K562 (cell line): ENCODE results near the gene CCDC27. TPM values are rescaled to one million over a fixed set of nuclear protein-coding genes. Genes with fewer than 3 reads are reported as not detected.
A peak's percentile ranks its signal among the peaks of the same experiment; 100 is the strongest.

Experiments used
- CBFB ChIP-seq: sonication (generic); formaldehyde crosslinking; IDR thresholded peaks from 2 replicates; pipeline ENCODE4 v1.4.0; 2020; ENCODE audit warnings: mild to moderate bottlenecking, missing genetic modification reagents
- CBX2 ChIP-seq: fragments of 200-600 bp; sonication (generic); IDR thresholded peaks from one replicate; pipeline ENCODE4 v1.6.1; 2012; ENCODE audit warnings: mild to moderate bottlenecking, low read length, inconsistent platforms; ENCODE audit not compliant: insufficient read depth, poor library complexity, severe bottlenecking
- FOXJ3 ChIP-seq: sonication (generic); formaldehyde crosslinking; IDR thresholded peaks from 2 replicates; pipeline ENCODE4 v1.4.0; 2020; ENCODE audit warnings: mild to moderate bottlenecking, missing genetic modification reagents
- GTF2B ChIP-seq: IDR thresholded peaks from 2 replicates; pipeline ENCODE4 v1.6.1; 2011; ENCODE audit not compliant: insufficient read length; ENCODE audit errors: extremely low read depth
- HOXB6 ChIP-seq: fragments of 250-450 bp; sonication (Bioruptor Pico); IDR thresholded peaks from 2 replicates; pipeline ENCODE4 v1.5.1; 2022; ENCODE audit warnings: mild to moderate bottlenecking, borderline replicate concordance
- L3MBTL2 ChIP-seq: fragments of 450-650 bp; IDR thresholded peaks from 2 replicates; pipeline ENCODE4 v1.6.1; 2016; ENCODE audit warnings: mild to moderate bottlenecking, moderate library complexity
- MAZ ChIP-seq, 2 experiments: fragments of 450-650 bp in 1 of 2; sonication (generic) in 1 of 2; formaldehyde crosslinking; IDR thresholded peaks in 1 of 2; conservative IDR thresholded peaks in 1 of 2; 2 replicates each; pipeline versions ENCODE4 v1.4.0 to v1.5.0; 2020; ENCODE audit warnings: mild to moderate bottlenecking in 1 of 2, missing genetic modification reagents in 1 of 2
- MGA ChIP-seq: fragments of 450-650 bp; IDR thresholded peaks from 2 replicates; pipeline ENCODE4 v1.6.1; 2016; ENCODE audit warnings: mild to moderate bottlenecking, moderate library complexity
- NR3C1 ChIP-seq: sonication (generic); formaldehyde crosslinking; IDR thresholded peaks from 2 replicates; pipeline ENCODE4 v1.8.1; 2022; ENCODE audit warnings: missing genetic modification reagents
- NRF1 ChIP-seq, 2 experiments: fragments of 450-650 bp; IDR thresholded peaks in 1 of 2; conservative IDR thresholded peaks in 1 of 2; 2 replicates each; pipeline ENCODE4 v1.6.1; 2014; ENCODE audit warnings: mild to moderate bottlenecking in 2 of 2
- SFPQ ChIP-seq: fragments of 200-400 bp; formaldehyde crosslinking; IDR thresholded peaks from 2 replicates; pipeline ENCODE4 v1.6.1; 2017; ENCODE audit warnings: mild to moderate bottlenecking, low read depth, low read length, moderate library complexity
- ZNF175 ChIP-seq: fragments of 200-800 bp; sonication (Bioruptor generic); IDR thresholded peaks from 2 replicates; pipeline ENCODE4 v1.6.1; 2016; ENCODE audit warnings: low read depth, mild to moderate bottlenecking, missing genetic modification characterization, missing compliant biosample characterization
- ZNF239 ChIP-seq: fragments of 250-450 bp; sonication (Bioruptor Pico); IDR thresholded peaks from 2 replicates; pipeline ENCODE4 v1.4.0; 2020; ENCODE audit warnings: mild to moderate bottlenecking
- ZNF24 ChIP-seq: fragments of 450-650 bp; IDR thresholded peaks from 2 replicates; pipeline ENCODE4 v1.6.1; 2016
- polyA plus RNA-seq, 8 experiments: library from polyadenylated mRNA; depleted of rRNA in 4 of 8; stranded (reverse) in 5 of 8; unstranded in 3 of 8; fragments of >200 nt; fragmentation: Nextera tagmentation in 2 of 8; fragmentation: Illumina TruSeq in 1 of 8; extraction: Ambion mirVana in 2 of 8; extraction: Trizol in 1 of 8; gene quantifications; 2 replicates each; pipeline versions ENCODE4 v1.2.1 to v1.2.3, GENCODE V29; 2011 to 2014; ENCODE audit warnings: inconsistent platforms in 1 of 8, missing spikeins in 1 of 8
- total RNA-seq, 7 experiments: library from RNA; depleted of rRNA in 6 of 7; stranded (reverse); fragments of >200 nt in 6 of 7; fragmentation: Illumina TruSeq in 2 of 7; extraction: Trizol in 2 of 7; gene quantifications; 2 replicates each; pipeline versions ENCODE4 v1.2.1 to v1.2.3, GENCODE V29; 2011 to 2021; ENCODE audit warnings: low replicate concordance in 1 of 7

CCDC27 gene
- total and polyA plus RNA-seq, 9 of the 15 experiments (the other 6 are each of a cell fraction or from before 2014, with no cell fraction given), result 0.01 to 0.04 TPM; not detected in 7

- TF ChIP-seq MGA (peak; percentile 71; the same call in 1 of the 2 replicates), FOXJ3 (CRISPR knock-in tag) (no peak), SFPQ (no peak), NRF1 (conservative IDR thresholded peaks at IDR 0.05 in 1 of 2, IDR thresholded peaks at IDR 0.05 in 1 of 2) (peak in 1 of 2 experiments; percentile 37; a peak in 2 of 4 replicates), CBX2 (no peak), MAZ (CRISPR knock-in tag; conservative IDR thresholded peaks at IDR 0.05 in 1 of 2, IDR thresholded peaks at IDR 0.05 in 1 of 2) (peak in 1 of 2 experiments; percentile 36; a peak in 1 of 4 replicates), CBFB (CRISPR knock-in tag) (no peak), ZNF175 (CRISPR knock-in tag) (no peak), GTF2B (no peak), ZNF24 (no peak), NR3C1 (CRISPR knock-in tag) (no peak), L3MBTL2 (no peak), HOXB6 (no peak), ZNF239 (CRISPR knock-in tag) (no peak)
Observed at GRCh38 chr1:3746389-3746829, 5.8 kb upstream of the CCDC27 start (continued).
